ENCODE results near the gene APMAP.

DNA sequence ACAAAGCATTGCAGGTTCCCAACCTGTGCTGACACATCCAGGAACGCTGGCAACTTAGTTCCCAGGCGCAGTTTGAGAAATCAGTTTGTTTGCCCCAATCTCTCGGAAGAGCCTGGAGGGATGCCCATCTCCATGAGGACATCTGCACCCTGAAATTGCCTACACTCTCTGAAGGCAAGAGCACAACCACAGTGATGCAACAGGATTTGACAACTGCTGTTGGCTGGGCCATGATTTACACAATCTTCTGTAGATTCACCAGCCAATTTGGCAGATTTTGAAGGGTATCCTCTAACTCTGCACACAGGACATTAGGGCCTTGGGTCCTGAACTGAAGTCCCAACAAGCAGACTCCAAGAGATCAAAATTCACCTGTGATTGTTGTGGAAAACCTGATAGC, 3.4 kb downstream of the APMAP start:
- TF ChIP-seq GTF2E2 (tag; IDR thresholded peaks at IDR 0.05): no peak
- TF ChIP-seq CCAR2 (IDR thresholded peaks at IDR 0.05; ENCODE audit: low read depth, low read length): no peak
- TF ChIP-seq PHF8 (IDR thresholded peaks at IDR 0.05; ENCODE audit: borderline replicate concordance, low read length): no peak
- TF ChIP-seq ZNF23 (CRISPR knock-in tag; IDR thresholded peaks at IDR 0.05): no peak
- no peak for TF ChIP-seq EZH2 (IDR thresholded peaks at IDR 0.05; ENCODE audit: borderline replicate concordance, low read depth, low read length)
- no peak for TF ChIP-seq MTA1 (IDR thresholded peaks at IDR 0.05; ENCODE audit: borderline replicate concordance)
- no peak for TF ChIP-seq ZNF174 (CRISPR knock-in tag; IDR thresholded peaks at IDR 0.05)
- no peak for TF ChIP-seq CHD4 (IDR thresholded peaks at IDR 0.05; ENCODE audit: insufficient read depth, insufficient replicate concordance, low read depth, low read length, poor library complexity, severe bottlenecking)
- no peak for TF ChIP-seq POLR2A (conservative IDR thresholded peaks at IDR 0.05)
- TF ChIP-seq NRF1 (conservative IDR thresholded peaks at IDR 0.05 in 1 of 2, IDR thresholded peaks at IDR 0.05 in 1 of 2): no peak
- TF ChIP-seq RAD21 (CRISPR knock-in tag; conservative IDR thresholded peaks at IDR 0.05 in 1 of 2, IDR thresholded peaks at IDR 0.05 in 1 of 2): no peak
- no peak for TF ChIP-seq EWSR1 (IDR thresholded peaks at IDR 0.05; ENCODE audit: borderline replicate concordance, low read depth, partially characterized antibody)

Data from K562 (cell line).